GM18951 (cell line): ENCODE results near the gene PEX14.

Source experiments
- POLR2A ChIP-seq: IDR thresholded peaks from 4 replicates; pipeline ENCODE4 v1.6.1; 2011; ENCODE audit warnings: mild to moderate bottlenecking; ENCODE audit not compliant: insufficient read length, insufficient read depth; ENCODE audit errors: extremely low read depth
- in situ Hi-C: fragments of 300-500 bp; cut with MboI; formaldehyde crosslinking; loops from one replicate; pipeline ENCODE4 v1.12.0; 2022; ENCODE audit warnings: low sequenced_read_pairs, mixed read lengths, inconsistent platforms; ENCODE audit not compliant: unreplicated experiment

PEX14 gene

GRCh38 chr1:10626791-10627410, 152.2 kb downstream of the PEX14 start:
- TF ChIP-seq POLR2A = no peak
- in situ Hi-C loops = no loop called here

DNA sequence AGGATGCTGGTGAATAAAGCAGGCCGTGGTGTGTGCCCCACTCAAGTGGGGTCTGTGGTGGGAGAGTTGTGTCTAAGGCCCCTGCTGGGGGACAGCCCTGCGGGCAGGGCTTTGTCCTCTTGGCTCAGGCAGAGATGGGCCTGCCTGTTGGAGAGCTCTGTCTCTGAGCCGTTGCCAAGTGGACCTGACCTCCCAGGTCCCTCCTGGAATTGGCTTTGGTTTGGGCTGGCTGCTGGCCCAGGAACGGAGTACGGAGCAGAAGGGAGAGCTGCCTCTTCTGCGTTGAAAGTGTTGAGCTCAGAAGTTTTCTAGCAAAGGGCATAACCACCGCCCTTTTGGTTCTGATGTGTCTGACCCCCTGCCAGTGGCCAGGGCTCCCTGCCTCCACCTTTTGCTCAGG, 153.9 kb downstream of the PEX14 start:
- in situ Hi-C loops = no loop called here
- TF ChIP-seq POLR2A = no peak

- in situ Hi-C loops = no loop called here
- TF ChIP-seq POLR2A = no peak
Observed at GRCh38 chr1:10629091-10629815, 154.5 kb downstream of the PEX14 start.

DNA sequence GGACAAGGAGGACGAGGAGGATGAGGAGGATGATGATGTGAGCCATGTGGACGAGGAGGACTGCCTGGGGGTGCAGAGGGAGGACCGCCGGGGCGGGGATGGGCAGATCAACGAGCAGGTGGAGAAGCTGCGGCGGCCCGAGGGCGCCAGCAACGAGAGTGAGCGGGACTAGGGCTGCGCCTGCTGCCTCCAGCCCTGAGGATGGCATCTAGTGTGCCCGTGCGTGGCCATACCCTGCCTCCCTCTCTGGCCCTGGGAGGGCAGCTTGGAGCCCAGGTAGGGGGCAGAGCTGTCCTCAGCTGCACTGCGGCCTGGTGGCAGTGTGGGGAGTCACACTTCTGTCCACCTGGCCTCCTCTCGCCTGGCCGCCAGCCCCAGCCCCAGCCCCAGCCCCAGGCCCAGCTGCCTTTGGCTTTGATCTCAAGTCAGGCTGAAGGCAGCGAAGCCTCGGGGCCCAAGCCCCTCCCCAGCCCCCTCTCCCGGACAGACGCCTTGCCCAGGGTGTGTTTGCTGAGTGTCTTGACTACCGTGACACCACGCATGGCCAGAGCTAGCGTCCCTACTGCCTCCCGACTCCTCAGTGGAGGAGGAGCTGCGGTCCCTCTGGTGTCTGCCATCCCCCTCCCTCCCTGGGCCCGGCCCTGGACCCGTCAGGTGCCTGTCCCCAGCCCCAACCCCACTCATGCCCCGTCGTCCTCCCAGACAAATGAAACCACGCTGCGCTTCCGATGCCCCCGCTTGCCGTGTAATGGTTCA, 155.2 kb downstream of the PEX14 start:
- no peak for TF ChIP-seq POLR2A
- in situ Hi-C loops = no loop called here

GRCh38 chr1:10630661-10631120, 155.9 kb downstream of the PEX14 start:
- no peak for TF ChIP-seq POLR2A
- in situ Hi-C loops = no loop called here

DNA sequence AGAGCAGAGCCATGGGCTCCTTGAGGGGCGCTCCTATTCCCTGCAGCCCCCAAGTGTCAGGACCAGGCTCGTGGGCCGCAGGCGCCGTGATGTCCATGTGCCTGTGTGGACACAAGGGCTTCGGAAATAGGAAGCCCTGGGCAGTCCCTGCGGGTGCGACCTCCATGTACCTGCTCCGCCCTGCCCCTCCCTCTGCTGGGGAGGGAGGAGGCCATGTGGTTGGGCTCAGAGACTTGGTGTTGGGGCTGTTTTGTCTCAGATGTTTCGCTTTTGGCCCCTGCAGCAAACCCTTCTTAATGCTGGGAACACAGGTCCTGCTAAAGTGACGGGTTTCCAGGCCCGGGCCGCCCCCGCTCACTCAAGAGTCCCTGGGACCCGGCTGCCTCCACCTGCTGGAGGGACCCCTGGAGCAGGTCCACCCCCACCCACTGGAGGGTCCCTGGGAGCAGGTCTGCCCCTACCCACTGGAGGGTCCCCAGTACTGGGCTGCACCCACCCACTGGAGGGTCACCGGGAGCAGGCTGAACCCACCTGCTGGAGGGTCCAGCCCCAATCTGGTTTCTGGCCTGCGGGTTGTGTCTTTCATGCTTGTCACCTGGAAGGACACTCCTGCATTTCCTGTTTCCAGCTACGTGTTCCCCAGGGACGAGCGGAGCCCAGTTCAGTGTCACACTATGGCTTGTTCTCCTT, 156.5 kb downstream of the PEX14 start:
- in situ Hi-C loops = no loop called here
- no peak for TF ChIP-seq POLR2A

DNA sequence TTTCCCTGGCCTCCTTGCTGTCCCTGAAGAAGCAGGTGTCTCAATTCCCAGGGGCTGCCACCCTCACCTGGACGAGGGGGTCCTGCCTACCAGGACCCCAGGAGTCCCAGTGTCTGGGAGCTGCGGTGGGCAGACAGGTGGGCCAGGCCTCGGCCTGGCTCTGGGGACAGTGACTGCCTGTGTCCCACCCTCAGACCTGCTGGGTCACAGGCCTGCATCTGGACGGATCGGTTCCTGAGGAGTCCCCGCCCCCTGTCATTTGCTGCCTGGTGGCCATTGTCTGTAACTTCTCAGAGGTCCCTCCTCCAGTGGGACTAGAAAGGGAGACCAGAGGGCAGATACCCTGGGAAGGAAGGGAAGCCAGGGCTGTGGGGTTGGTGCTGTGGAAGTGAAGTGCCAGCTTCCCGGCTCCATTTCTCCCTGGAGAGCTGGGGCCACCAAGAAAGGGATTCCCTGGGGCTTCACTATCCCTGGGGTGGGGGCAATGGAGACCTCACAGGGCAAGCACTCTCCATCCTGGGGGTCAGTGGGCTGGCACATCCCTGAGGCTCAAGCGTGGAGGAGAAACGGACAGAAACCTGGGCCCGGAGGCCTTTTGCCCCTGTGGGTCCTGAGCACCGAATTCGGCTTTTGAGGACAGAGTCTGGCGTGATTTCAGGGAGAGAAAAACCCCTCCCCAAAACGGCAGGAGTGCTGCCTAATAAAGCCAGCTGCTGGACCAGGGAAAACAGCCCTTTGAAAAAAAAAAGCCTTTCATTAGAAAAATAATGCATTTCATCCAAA, 157.3 kb downstream of the PEX14 start:
- no peak for TF ChIP-seq POLR2A
- in situ Hi-C loops = no loop called here

- no peak for TF ChIP-seq POLR2A
- in situ Hi-C loops = no loop called here
Observed at GRCh38 chr1:10632691-10633090, 157.9 kb downstream of the PEX14 start.

GRCh38 chr1:10633416-10633815, 158.7 kb downstream of the PEX14 start:
- no peak for TF ChIP-seq POLR2A
- in situ Hi-C loops = no loop called here

DNA sequence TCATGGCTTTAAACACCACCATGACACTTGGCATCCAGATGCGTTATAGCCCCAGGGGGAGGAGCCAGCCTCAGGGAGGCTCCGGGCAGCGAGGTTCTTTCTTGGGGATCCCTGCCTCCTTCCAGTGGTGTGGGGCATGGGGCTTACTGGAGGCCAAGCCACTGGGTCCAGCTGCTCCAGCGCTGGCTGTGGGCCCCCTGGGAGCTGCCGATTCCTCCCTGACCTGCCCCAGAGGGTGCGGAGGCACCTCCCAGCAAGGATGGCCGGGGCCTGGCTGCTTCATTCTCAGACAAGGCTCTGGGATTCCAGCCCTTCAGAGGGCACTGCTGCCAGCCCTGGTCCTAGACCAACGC, 159.3 kb downstream of the PEX14 start:
- in situ Hi-C loops = no loop called here
- no peak for TF ChIP-seq POLR2A

- no peak for TF ChIP-seq POLR2A
- in situ Hi-C loops = no loop called here
Observed at GRCh38 chr1:10634428-10635084, 159.8 kb downstream of the PEX14 start.
